Measurements from ENCODE around the gene TMEM135.
"Not testable (repeated sequence)": the region's sequence is repeated elsewhere in the genome, so short reads cannot be mapped to it uniquely, and the experiment has no call there.

The TMEM135 gene

GRCh38 chr11:87142594-87142993 lies 104.9 kb downstream of the TMEM135 start:
- DNase-seq (ENCODE audit: low spot score), result no peak

GRCh38 chr11:87143641-87144040 lies 105.9 kb downstream of the TMEM135 start:
- no peak for DNase-seq (ENCODE audit: low spot score)

DNA sequence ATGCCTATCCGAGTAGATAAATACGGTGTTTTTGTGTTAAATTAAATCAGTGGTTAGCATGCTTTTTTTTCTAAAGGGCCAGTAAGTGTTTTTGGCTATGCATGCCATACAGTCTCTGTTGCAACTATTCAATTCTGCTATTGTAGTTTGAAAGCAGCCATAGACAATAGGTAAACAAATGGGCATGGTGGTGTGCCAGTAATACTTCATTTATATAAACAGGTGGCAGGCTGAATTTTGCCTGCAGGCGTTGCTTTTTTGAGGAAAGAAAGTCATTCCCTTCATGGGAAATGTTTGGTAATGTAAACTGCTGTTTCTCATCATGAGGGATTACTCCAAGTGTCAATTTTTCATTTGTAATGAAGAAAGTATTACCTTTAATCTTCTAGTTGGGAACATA lies 106.5 kb downstream of the TMEM135 start:
- no peak for DNase-seq (ENCODE audit: low spot score)

GRCh38 chr11:87148749-87149148 lies 111.0 kb downstream of the TMEM135 start:
- no peak for DNase-seq (ENCODE audit: low spot score)

GRCh38 chr11:87149782-87150181 lies 112.0 kb downstream of the TMEM135 start:
- DNase-seq (ENCODE audit: low spot score), result not testable (repeated sequence)

DNA sequence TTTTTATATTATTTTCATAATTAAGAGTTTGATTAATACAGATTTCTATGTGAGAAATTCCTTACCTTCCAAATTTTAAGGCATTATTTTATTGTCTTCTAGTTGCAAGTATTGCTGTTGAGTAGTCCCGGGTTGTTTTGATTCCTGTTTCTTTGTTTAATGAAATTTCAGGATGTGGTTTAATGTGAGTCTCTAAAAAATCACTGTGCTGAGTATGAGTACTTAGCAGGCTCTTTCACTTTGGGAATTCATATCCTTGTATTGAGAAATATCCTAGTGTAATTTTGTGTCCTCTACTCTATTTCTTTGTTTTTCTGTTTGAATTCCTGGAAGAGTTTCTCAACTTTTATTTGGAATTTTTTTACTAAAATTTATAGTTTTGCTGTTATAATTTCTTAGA lies 113.2 kb downstream of the TMEM135 start:
- DNase-seq (ENCODE audit: low spot score), result no peak

DNA sequence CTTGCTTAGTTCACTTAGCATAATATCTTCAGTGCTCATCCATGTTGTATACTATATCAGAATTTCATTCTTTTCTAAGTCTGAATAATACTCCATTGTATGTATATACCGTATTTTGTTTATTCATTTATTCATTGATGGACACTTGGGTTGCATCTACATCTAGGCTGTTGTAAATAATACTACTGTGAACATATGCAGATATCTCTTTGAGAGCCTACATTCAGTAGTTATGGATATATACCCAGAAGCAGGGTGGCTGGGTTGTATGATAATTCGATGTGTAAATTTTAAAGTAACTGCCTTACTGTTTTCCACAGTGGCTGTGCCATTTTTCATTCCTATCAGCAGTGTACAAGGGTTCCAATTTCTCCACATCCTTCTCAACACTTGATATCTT lies 116.5 kb downstream of the TMEM135 start:
- no peak for DNase-seq (ENCODE audit: low spot score)

- DNase-seq (ENCODE audit: low spot score), result no peak
Observed at GRCh38 chr11:87156970-87157369, 119.2 kb downstream of the TMEM135 start.

- not testable (repeated sequence) for DNase-seq (ENCODE audit: low spot score)
Observed at GRCh38 chr11:87169076-87169475, 131.3 kb downstream of the TMEM135 start.

- peak; percentile 25 for DNase-seq (ENCODE audit: low spot score)
Observed at GRCh38 chr11:87173185-87174039, 135.7 kb downstream of the TMEM135 start.

DNA sequence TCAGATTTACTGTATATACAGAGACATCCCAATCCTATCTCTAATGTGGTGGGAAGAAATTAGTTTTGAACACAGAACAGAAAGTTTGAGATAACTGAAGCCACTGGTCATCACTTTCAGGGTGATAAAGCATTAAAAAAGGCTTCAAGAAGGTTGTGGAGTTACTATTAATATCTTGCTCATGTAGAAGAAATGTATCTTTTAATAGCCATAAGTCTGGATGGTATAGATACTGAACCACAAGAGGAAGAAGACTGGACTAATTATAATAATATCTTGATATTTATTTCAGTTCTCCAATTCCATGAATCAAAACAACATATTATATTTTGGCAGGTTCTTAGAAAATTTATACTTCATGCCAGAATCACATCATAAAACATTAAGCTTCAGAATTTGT lies 137.1 kb downstream of the TMEM135 start:
- no peak for DNase-seq (ENCODE audit: low spot score)

DNA sequence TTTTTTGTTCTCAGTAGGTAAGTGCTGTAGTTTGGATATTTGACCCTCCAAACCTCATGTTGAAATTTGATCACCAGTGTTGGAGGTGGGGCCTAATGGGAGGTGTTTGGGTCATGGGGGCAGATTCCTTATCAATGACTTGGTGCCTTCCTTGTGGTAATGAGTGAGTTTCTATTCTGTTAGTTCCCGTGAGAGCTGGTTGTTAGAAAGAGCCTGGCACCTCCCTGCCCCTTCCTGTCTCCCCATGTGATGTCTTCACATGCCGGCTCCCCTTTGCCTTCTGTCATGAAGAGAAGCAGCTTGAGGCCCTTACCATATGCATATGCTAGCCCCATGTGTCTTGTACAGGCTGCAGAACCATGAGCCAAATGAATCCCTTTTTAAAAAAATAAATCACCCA lies 138.3 kb downstream of the TMEM135 start:
- DNase-seq (ENCODE audit: low spot score), result no peak

DNA sequence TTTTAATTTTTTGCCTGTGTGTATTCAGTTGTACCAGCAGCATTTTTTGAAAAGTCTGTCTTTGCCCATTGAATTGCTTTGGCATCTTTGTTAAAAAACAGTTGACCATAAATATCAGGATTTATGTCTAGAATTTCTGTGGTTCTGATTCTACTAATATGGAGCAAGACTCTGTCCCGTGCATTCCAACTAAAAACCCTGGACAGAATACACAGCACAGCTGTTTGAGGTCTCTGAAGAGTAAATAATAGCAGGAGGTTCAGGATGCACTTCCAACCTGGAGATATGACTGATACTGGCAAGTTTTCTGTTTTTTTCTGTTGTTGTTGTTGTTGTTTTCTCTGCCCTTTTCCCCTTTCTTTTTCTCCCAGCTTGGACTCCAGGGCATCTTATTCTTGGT lies 141.9 kb downstream of the TMEM135 start:
- DNase-seq (ENCODE audit: low spot score), result no peak

GRCh38 chr11:87180742-87181141 lies 143.0 kb downstream of the TMEM135 start:
- no peak for DNase-seq (ENCODE audit: low spot score)

- DNase-seq (ENCODE audit: low spot score), result no peak
Observed at GRCh38 chr11:87181143-87181542, 143.4 kb downstream of the TMEM135 start.

DNA sequence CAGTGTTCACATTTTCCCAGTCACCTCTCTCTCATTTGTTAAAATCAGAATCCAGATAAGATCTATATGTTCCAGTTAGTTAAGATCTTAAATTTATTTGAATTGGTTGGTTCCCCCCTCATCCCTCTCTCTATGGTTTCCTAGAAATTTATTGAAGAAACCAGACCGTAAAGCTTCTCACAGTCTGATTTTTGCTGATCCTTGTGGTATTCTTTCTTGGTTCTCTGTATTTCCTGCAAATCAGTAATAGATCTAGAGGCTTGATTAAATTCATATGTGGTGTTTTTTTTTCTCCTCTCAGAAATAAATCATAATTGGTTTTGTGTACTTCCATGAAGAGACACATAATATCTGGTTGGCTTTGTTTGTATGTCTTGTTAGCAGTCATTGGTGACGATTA lies 147.5 kb downstream of the TMEM135 start:
- DNase-seq (ENCODE audit: low spot score), result no peak

DNA sequence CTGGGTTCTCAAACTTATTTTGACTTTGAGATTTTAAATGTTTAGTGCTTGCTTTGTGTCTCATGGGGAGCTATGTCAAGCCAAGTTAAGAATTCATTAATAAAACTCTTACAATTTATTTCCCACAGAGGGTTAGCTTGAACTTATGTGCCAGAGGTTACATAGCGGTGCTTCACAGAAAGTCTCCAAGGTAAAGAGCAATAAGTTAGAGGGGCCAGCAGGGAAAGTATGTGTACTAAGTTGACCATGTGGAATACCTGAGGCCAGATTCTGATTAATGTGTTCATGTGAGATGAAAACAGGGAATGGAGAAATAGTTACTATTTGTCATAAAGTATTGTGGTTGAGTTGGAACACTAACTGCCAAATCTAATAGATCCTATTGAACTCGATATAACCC lies 149.3 kb downstream of the TMEM135 start:
- no peak for DNase-seq (ENCODE audit: low spot score)

DNA sequence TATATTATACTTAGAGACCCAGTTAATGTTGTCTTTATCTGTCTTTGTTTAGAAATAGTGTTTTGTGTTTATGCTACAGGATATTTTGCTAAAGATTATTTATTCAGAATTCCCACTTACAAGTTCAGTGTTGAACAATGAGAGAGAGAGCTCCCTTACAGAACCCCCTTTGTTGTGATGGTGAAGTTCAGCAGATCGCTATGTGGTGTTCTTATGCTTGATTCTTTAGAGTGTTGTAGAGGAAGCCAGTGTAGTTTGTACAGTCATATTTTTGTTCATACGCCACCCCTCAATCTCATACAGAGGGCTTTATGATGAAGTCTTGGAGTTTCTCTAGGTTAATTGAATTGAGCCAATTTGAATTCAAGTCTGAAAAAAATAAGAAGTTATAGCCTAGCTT lies 150.2 kb downstream of the TMEM135 start:
- DNase-seq (ENCODE audit: low spot score), result no peak

DNA sequence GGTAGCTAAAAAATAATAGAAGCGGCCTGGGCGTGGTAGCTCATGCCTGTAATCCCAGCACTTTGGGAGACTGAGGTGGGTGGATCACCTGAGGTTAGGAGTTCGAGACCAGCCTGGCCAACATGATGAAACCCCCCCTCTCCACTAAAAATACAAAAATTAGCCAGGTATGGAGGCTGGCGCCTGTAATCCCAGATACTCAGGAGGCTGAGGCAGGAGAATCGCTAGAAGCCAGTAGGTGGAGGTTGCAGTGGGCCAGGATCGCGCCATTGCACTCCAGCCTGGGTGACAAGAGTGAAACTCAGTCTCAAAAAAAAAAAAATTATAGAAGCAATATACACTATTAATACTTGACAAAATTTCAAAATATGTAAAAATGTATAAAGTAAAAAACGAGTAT lies 150.7 kb downstream of the TMEM135 start:
- DNase-seq (ENCODE audit: low spot score), result not testable (repeated sequence)

GRCh38 chr11:87188921-87189320 lies 151.2 kb downstream of the TMEM135 start:
- DNase-seq (ENCODE audit: low spot score), result not testable (repeated sequence)

DNA sequence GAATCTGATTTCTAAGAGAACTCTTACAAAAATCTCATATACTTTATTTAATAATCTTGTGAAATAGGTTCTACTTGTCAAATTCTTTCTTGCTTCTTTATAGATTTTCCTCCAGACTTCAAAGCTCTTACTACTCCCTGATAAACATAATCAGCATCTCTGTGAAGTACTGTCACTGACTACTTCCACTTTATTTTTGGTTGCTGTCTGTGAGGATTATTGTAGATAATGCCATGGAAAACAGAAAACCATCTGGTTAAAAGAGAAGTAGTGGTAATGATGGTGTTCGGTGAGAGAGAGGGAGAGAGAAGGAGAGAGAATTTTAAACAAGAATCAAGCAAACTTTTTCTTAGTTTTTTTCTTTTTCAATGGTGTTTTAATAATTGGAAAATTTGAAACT lies 152.3 kb downstream of the TMEM135 start:
- DNase-seq (ENCODE audit: low spot score), result no peak

GRCh38 chr11:87193756-87194470 lies 156.2 kb downstream of the TMEM135 start:
- no peak for DNase-seq (ENCODE audit: low spot score)
